NT2/D1 (cell line): Measurements from ENCODE around the gene EXD3.

Experiments used
- YY1 ChIP-seq: IDR thresholded peaks from 2 replicates; pipeline ENCODE4 v1.6.1; 2011; ENCODE audit not compliant: insufficient read length, insufficient read depth
- ZNF274 ChIP-seq: IDR thresholded peaks from 2 replicates; pipeline ENCODE4 v1.6.1; 2011; ENCODE audit warnings: mild to moderate bottlenecking, low read depth, low read length

DNA sequence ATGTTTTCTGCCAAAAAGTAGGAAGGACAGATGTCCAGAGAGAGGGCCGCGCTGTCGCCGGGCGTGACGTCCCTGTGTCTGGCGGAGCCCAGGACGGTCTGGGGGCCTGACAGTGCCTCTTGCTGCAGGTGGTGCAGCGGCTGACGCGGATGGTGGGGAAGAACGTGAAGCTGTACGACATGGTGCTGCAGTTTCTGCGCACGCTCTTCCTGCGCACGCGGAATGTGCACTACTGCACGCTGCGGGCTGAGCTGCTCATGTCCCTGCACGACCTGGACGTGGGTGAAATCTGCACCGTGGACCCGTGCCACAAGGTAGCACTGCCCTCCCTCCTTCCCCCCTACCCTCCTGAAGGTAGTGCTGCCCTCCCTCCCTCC lies 160.1 kb downstream of the EXD3 start:
- TF ChIP-seq YY1 (no peak), ZNF274 (no peak)
